ENCODE measurements around the gene EN2.

EN2 gene

DNA sequence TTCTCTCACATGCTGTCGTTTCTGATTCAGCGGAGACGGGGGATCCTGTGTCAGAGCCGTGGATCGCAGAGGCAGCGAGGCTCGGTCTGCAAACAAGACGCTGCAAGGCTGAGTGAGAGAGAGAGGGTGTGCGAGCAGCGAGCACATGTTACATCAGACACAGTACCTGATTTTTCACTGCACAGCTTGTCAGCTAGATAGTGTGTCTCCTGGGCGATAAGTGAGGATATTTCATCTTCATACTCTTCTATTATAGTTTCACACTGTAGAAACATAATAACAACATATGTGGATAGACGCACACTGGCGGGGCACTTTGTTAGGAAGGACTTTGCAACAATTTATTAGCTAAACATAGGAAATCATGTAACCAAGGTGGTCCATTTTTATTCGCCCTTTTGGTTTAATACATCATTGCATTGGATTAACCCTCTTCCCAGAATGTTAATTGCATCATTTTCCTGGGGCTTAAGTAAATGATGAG is 49.0 kb downstream of the EN2 start:
- DNase-seq = no peak

DNA sequence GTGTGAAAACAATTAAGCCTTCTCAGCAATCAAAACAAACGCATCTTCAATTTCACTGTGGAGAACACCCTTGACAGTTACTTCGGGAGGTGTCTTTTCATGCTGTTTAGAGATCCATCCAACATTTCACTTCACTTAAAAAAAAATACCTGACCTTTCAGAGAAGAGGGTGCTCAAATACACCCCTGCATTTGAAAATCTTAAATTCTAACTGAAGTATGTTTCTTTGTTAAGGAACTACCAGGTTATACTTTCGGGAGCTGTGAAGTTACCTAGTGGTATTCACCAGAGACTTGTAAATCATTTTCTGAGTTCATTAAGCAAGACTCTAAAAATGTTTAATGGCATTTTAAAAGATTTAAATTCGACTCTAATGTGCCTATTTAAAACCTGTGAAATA is 49.6 kb downstream of the EN2 start:
- DNase-seq = no peak

DNA sequence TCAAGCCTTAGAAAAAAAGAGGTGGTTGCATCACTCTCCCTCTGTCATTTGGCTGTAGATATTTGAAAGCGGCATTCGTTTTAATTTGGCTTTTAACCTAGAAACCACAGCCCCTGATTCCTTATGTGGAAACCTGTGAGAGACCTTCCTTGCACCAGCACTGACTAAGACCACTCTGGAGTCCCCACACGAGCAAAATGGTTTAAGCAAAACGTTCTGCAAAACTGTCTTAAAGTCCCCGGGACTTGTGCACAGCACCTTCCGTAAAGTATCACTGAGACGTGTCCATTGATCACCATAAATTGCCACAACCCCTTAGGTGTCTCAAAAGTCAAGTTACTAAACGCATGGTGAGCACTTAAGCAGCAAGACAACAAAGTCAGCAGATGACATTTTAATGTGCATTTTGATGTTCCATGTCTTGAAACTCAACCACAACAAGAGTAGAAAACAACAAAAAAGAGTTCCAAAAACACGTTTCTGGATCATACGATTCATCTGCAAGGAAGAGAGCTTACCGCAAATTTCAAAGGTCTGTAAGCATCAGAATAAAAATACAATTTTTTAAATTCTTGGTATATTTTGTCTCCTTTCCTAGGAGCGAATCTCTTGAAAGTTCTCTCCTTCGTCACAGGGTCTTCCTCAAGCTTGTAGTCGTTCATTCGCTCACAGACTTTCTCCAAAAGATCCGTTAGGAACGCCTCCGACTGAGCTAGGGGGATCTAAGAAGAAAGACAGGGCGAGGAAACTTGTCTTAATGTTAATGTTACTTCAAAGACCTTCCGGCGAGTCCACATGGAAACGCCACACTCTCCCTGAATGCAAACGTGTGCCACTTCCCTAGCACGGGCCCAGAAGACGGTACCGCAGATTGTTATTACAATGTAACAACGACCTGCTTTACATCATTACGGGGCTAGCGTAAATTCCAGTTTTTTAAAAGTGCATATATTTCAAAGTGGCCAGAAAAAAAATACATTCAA is 50.7 kb downstream of the EN2 start:
- no peak for DNase-seq

DNA sequence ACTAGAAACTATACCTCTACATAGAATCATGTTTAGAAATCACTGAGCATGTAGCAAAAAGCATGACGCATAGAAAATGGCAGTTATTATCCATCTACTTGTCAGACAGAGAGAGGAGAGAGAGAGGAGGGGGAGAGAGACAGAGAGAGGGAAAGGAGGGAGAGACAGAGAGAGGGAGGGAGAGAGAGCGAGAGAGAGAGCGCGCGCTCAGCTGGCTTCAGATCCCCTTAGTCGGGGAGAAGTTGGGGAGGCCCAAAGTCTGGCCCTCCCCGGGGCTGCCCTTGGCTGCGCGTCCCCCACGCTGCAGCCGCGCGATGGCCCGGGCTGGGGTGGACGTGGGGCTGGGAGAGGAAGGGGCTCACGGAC is 51.4 kb downstream of the EN2 start:
- no peak for DNase-seq

DNA sequence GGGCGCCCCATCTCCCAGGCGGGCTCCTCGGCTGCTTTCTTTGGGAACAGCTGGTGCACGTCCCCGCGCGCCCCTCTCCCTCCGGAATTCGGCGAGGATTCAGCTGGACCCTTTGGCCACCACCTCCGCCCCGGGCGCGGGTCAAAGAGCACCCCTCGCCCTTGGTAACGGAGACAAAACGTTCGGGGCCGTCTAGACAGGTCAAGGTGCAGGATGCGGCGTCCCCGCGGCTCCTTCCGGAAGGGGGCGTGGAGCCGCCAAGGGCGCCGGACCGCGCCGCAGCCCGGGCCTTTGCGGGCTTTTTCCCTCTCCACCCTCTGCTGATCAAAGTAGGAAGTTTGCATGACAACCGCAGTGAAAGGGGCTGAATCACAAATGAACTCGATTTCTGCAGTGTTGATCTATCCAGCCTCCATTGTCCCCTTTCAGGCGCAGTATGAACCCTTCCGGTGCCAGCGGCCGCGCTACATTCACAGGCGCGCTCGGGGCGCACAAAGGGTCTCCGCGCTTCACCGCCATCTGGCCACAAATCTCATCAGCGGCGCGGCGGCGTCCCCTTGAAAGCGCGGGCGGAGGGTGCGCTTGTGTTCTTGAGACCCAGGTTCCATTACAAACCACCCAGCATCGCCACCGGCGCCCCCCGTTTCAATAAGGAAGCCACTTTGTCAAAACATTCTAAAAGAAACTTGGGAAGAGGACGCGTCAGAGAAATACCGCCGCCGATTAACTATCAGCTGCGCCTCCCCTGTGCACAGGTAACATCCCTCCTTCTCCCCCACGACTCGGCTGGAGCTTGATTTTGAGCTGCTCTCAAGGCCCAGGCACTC is 52.0 kb downstream of the EN2 start:
- DNase-seq = no peak

DNA sequence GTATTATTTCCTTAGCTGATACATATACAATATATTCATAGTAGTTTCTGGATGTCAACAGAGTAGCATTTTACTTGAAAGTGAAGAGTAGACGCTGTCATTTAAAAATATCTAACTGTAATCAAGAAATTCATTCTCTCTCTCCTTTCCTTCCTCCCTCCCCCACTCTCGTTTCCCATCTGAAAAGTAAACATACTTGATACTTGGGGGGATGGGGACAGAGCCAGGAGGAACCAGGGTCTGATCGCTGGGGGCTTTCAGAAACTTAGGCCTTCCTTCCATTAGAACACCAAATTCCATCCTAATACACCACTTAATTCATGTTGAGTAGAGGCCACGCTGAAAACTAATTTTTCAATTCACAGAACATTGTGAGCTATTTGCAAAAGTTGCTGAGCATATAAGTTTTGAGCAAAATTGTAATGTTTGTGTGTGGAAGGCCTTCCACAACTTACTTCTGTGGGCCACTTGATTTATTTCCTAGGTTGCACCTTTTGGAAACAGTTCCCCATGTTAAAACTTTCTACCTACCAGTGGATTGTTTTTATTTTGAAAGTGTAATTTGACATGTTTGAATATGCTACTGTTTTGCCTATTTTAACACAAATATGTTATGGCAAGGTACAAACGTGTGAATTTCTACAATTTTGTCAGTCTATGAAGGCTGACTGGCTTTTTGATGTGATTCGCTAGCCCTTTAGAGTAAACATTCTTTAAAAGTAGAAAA is 53.2 kb downstream of the EN2 start:
- no peak for DNase-seq

DNA sequence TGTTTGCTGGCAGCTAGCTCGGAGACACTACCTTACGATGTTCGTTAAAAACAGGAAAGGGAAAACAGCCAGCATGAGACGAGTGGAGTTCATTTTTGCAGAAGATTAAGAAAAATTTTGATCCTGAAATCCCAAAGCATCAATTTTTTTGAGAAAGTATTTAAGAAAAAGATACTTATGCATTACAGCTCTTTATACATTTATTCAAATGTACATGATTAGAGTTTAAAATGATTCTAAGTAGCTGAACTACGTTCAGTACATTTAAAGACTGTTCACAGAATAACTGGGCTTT is 53.7 kb downstream of the EN2 start:
- DNase-seq = no peak

DNA sequence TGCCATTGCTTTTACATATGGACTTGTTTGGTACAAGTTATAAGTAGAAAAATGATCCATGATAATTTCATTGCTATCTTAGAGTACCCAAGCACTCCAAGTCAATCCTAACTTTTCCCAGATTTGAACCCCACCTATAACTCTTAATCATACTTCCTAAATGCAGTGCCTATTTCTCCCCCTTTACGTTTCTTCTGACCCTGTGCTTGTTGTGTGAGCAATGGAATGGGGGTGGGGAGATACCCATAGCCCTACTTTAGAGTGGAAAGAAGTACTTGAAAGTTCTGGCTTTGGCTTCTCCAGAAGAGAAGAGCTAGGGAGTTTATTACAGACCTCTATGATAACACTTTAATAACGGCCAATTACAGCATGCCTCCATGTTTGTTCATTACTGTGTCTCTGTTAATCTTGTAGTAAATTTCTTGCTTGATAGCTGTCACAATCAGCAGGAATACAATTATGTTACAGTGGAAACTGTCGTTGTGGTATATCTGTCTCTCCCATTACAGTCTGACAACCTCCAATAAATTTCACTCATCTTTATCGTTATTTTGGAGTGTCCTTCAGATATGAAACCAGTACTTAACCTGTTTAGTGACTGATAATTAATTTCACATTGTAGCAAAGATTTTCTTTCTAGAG is 54.4 kb downstream of the EN2 start:
- no peak for DNase-seq

DNA sequence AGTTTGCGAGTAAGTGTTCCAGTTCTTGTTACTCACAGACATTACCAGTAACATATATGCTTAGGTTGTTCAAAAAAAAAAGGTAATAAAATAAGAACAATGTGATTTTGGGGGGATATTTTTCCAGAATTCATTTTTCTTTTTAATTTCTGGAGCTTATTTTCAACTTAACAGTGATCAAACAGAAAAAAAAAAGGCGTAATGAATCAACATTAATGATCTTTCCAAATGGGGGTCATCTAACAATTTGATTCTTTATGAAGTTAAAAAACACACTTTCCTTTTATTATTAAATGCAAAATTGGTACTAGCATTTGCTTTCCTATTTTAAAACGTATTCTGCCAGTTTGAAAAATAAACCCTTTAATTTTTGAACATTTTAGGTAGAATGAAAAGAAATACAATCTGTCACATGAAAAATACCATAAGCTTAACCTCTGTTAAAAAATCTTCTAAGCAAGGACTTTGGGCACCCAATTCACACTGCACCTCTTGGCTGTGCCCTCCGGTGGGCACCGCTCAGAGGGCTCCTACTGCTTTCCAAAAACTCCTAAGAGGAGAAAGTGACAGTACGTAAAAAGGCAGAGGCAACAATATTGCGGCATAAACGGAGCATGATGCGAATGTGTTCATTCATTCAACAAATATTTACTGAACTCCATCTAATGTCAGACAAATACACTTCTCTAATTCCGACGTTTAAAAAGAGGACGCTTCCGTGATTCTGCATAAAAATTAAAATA is 55.8 kb downstream of the EN2 start:
- DNase-seq = no peak

DNA sequence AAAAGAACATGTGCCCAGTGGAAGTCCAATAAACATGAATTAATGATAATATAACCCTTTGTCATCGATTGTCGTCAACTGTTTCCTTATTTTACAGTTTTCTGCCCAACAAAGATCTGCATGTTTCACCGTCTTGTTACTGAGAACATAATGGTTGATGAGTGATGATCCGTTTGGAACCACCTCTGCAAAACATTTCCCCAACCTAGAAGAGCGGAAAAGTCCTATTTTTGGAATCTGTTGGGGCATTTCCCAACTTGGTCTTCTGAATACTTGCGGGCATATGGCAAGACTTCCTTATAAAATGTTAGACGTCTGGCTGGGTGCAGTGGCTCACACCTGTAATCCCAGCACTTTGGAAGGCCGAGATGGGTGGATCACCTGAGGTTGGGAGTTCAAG is 56.4 kb downstream of the EN2 start:
- no peak for DNase-seq

All from anterior cingulate cortex (tissue), 58 donors.